IPS-18a (cell line): Measurements from ENCODE around the gene EIF4G3.

ENCODE experiments used
- H3K27ac ChIP-seq: one replicate; pipeline ENCODE4 v1.5.1; 2013; ENCODE audit warnings: low read length
- H3K27me3 ChIP-seq: one replicate; pipeline ENCODE4 v1.6.1; 2013; ENCODE audit warnings: mild to moderate bottlenecking, low read length; ENCODE audit not compliant: control insufficient read depth, insufficient read depth
- H3K36me3 ChIP-seq: one replicate; pipeline ENCODE4 v1.6.1; 2013; ENCODE audit warnings: low read depth, low read length; ENCODE audit not compliant: control insufficient read depth
- H3K4me1 ChIP-seq: one replicate; pipeline ENCODE4 v1.6.1; 2013; ENCODE audit warnings: low read depth, low read length; ENCODE audit not compliant: control insufficient read depth
- H3K4me3 ChIP-seq: one replicate; pipeline ENCODE4 v1.5.1; 2013; ENCODE audit warnings: low read length
- H3K9ac ChIP-seq: one replicate; pipeline ENCODE4 v1.6.1; 2013; ENCODE audit warnings: mild to moderate bottlenecking, low read length, moderate library complexity
- H3K9me3 ChIP-seq: one replicate; pipeline ENCODE4 v1.6.1; 2013; ENCODE audit warnings: low read depth, low read length; ENCODE audit not compliant: control insufficient read depth

EIF4G3 gene

DNA sequence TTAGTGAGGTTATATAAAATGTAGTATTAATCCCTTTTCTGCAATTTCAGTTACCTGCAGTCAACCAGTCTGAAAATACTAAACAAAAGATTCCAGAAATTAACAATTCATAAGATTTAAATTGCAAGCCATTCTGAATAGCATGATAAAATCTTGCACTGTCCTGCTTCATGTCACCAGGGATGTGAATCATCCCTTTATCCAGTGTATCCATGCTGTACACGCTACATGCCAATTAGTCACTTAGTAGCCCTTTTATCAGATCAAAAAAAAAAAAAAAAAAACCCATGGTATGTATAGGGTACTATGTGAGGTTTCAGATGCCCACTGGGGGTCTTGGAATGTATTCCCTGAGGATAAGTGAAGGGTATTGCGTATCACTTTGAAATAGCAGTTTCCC is 198.3 kb downstream of the EIF4G3 start:
- Histone ChIP-seq H3K27me3 (no peaks in the 10 kb centered on the region), H3K27ac (no peak overlapping the region), H3K9me3 (no peaks in the 10 kb centered on the region), H3K4me3 (no peak overlapping the region), H3K4me1 (no peaks in the 10 kb centered on the region), H3K36me3 (no peaks in the 10 kb centered on the region), H3K9ac (no peak overlapping the region)

DNA sequence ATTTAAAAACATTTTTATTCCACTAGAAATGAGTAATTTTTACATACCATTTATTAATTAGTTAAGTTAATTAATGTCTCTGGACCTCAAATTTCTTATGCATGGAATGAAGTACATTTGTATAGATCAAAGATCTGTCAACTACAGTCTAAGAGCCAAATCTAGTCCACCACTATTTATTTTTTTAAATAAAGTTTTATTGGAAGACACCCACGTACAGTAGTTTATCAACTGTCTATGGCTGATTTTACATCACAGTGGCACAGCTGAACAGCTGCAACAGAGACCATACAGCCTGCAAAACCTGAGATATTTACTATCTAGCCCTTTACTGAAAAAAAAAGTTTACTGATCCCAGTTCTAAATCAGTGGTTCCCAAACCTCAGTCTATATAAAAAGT is 201.0 kb downstream of the EIF4G3 start:
- Histone ChIP-seq H3K27me3 (no peaks in the 10 kb centered on the region), H3K36me3 (peaks cover 22% of the 10 kb centered on the region), H3K9me3 (no peaks in the 10 kb centered on the region), H3K4me1 (no peaks in the 10 kb centered on the region), H3K27ac (no peak overlapping the region), H3K9ac (no peak overlapping the region), H3K4me3 (no peak overlapping the region)

GRCh38 chr1:20974951-20975350 is 201.7 kb downstream of the EIF4G3 start:
- no peaks in the 10 kb centered on the region for H3K27me3 ChIP-seq
- no peaks in the 10 kb centered on the region for H3K9me3 ChIP-seq
- H3K36me3 ChIP-seq, result peaks cover 22% of the 10 kb centered on the region
- H3K4me1 ChIP-seq, result no peaks in the 10 kb centered on the region
- no peak overlapping the region for H3K27ac ChIP-seq
- no peak overlapping the region for H3K4me3 ChIP-seq
- H3K9ac ChIP-seq, result no peak overlapping the region

- H3K4me1 ChIP-seq, result no peaks in the 10 kb centered on the region
- H3K9ac ChIP-seq, result no peak overlapping the region
- peaks cover 28% of the 10 kb centered on the region for H3K36me3 ChIP-seq
- H3K27me3 ChIP-seq, result no peaks in the 10 kb centered on the region
- no peak overlapping the region for H3K4me3 ChIP-seq
- H3K27ac ChIP-seq, result no peak overlapping the region
- H3K9me3 ChIP-seq, result no peaks in the 10 kb centered on the region
Measured at GRCh38 chr1:20974069-20974468, 202.6 kb downstream of the EIF4G3 start.

- peaks cover 35% of the 10 kb centered on the region for H3K36me3 ChIP-seq
- no peaks in the 10 kb centered on the region for H3K4me1 ChIP-seq
Measured at GRCh38 chr1:20972855-20973254, 203.8 kb downstream of the EIF4G3 start.

GRCh38 chr1:20964540-20965484 is 211.9 kb downstream of the EIF4G3 start:
- H3K27ac ChIP-seq, result no peak overlapping the region
- H3K36me3 ChIP-seq, result peaks cover 13% of the 10 kb centered on the region
- no peaks in the 10 kb centered on the region for H3K9me3 ChIP-seq
- H3K4me3 ChIP-seq, result no peak overlapping the region
- no peaks in the 10 kb centered on the region for H3K27me3 ChIP-seq
- H3K4me1 ChIP-seq, result peaks cover 9% of the 10 kb centered on the region
- H3K9ac ChIP-seq, result no peak overlapping the region

More at GRCh38 chr1:20972855-20973254, 203.8 kb downstream of the EIF4G3 start:
- H3K27me3 ChIP-seq, result no peaks in the 10 kb centered on the region
- H3K27ac ChIP-seq, result no peak overlapping the region
- no peak overlapping the region for H3K4me3 ChIP-seq
- no peak overlapping the region for H3K9ac ChIP-seq
- no peaks in the 10 kb centered on the region for H3K9me3 ChIP-seq

- no peak overlapping the region for H3K4me3 ChIP-seq
- H3K27ac ChIP-seq, result no peak overlapping the region
- H3K9ac ChIP-seq, result no peak overlapping the region
Measured at GRCh38 chr1:20962576-20963258, 214.0 kb downstream of the EIF4G3 start.

DNA sequence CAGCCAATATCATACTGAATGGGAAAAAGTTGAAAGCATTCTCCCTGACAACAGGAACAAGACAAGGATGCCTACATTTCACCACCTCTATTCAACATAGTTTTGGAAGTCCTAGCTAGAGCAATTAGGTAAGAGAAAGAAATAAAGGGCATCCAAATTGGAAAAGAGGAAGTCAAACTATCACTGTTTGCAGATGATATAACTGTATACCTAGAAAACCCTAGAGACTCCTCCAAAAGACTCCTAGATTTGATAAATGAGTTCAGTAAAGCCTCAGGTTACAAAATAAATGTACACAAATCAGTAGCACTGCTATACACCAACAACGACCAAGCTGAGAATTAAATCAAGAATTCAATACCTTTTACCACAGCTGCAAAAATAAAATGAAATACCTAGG is 218.3 kb downstream of the EIF4G3 start:
- Histone ChIP-seq H3K27me3 (no peaks in the 10 kb centered on the region), H3K9me3 (no peaks in the 10 kb centered on the region), H3K9ac (no peak overlapping the region), H3K36me3 (no peaks in the 10 kb centered on the region), H3K4me1 (no peaks in the 10 kb centered on the region), H3K27ac (no peak overlapping the region), H3K4me3 (no peak overlapping the region)

More at GRCh38 chr1:20962576-20963258, 214.0 kb downstream of the EIF4G3 start:
- no peaks in the 10 kb centered on the region for H3K27me3 ChIP-seq
- H3K36me3 ChIP-seq, result no peaks in the 10 kb centered on the region
- H3K9me3 ChIP-seq, result no peaks in the 10 kb centered on the region
- peaks cover 9% of the 10 kb centered on the region for H3K4me1 ChIP-seq

GRCh38 chr1:20956272-20956671 is 220.4 kb downstream of the EIF4G3 start:
- no peak overlapping the region for H3K27ac ChIP-seq
- no peaks in the 10 kb centered on the region for H3K4me1 ChIP-seq
- no peak overlapping the region for H3K9ac ChIP-seq
- no peaks in the 10 kb centered on the region for H3K27me3 ChIP-seq
- H3K4me3 ChIP-seq, result no peak overlapping the region
- H3K9me3 ChIP-seq, result no peaks in the 10 kb centered on the region
- no peaks in the 10 kb centered on the region for H3K36me3 ChIP-seq

- H3K27ac ChIP-seq, result no peak overlapping the region
- H3K36me3 ChIP-seq, result peaks cover 6% of the 10 kb centered on the region
- no peaks in the 10 kb centered on the region for H3K9me3 ChIP-seq
- H3K4me1 ChIP-seq, result no peaks in the 10 kb centered on the region
- no peak overlapping the region for H3K9ac ChIP-seq
- no peaks in the 10 kb centered on the region for H3K27me3 ChIP-seq
- H3K4me3 ChIP-seq, result no peak overlapping the region
Measured at GRCh38 chr1:20950679-20951078, 226.0 kb downstream of the EIF4G3 start.

DNA sequence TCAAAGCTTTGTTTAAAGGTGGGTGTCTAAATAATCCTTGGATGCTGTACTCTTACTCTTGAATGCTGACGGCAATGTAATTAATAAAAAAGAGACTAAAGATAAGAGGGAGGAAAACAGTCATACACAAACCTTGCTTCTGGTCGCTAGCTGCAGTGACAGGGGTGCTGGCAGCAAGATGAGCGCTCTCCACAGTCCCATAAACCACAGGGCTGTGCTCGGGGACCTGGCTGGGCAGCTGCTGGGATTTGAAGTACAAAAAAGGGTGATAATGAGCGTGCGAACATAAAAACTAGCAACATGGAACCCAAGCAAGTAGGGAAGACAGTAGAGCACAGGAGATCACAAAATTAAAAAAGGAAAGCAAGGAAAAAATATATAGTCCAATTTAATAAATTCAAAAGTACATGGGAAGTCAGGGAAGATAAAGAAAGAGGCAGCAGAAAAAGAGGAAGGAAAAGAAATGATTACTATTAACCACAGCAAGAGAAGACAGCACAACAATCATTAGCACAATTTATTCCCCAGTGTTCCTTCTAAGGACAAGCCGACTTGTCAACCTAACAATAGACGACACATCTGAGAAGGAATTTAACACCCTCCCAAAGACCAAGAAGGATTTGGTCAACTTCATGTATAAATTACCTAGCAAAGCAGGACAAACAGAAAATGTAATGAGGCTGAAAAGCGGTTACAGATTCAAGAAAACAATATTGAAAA is 226.7 kb downstream of the EIF4G3 start:
- H3K9ac ChIP-seq, result no peak overlapping the region
- H3K9me3 ChIP-seq, result no peaks in the 10 kb centered on the region
- H3K4me1 ChIP-seq, result no peaks in the 10 kb centered on the region
- no peak overlapping the region for H3K4me3 ChIP-seq
- H3K27ac ChIP-seq, result no peak overlapping the region
- peaks cover 6% of the 10 kb centered on the region for H3K36me3 ChIP-seq
- no peaks in the 10 kb centered on the region for H3K27me3 ChIP-seq
